ENCODE results near the gene BCL2L2.

DNA sequence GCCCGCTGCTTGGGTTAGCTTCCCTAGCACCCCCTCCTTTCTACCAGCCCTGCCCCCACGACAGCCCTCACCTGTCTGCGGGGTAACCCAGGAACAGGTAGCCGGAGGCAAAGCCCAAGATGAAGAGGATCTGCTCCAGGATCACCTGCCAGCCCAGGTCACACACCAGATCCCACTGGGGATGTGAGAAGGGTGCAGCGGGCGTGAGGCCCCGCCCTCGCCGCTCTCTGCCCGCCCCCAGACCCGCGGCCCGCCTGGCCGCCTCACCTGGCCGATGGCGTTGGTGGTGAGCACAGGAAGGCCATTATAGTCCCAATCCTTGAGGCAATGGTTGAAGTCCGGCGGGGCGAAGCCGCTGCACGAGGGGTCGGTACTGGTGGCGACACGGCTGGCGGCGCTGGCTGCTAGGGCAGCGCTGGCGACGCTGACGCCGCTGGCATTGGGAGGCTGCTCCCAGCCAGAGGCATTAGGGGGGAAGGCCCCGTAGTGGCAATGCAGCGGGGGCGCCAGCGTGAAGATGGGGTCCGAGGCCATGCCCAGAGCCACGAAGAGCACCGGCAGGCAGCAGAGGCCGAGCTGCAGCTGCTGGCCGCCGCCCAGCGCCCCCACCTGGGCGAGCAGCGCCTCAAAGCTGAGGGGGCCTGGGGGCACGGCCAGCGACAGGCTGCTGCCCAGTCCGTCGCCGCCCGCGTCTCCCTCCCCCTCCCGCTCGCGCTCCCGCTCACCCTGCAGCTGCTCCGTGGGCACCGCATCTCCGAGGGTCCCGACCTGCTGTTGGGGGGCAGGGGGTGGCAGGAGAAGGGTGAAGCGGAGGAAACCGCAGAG, 45.3 kb downstream of the BCL2L2 start:
- TF ChIP-seq, protein P1, sequence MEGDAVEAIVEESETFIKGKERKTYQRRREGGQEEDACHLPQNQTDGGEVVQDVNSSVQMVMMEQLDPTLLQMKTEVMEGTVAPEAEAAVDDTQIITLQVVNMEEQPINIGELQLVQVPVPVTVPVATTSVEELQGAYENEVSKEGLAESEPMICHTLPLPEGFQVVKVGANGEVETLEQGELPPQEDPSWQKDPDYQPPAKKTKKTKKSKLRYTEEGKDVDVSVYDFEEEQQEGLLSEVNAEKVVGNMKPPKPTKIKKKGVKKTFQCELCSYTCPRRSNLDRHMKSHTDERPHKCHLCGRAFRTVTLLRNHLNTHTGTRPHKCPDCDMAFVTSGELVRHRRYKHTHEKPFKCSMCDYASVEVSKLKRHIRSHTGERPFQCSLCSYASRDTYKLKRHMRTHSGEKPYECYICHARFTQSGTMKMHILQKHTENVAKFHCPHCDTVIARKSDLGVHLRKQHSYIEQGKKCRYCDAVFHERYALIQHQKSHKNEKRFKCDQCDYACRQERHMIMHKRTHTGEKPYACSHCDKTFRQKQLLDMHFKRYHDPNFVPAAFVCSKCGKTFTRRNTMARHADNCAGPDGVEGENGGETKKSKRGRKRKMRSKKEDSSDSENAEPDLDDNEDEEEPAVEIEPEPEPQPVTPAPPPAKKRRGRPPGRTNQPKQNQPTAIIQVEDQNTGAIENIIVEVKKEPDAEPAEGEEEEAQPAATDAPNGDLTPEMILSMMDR (IDR thresholded peaks at IDR 0.05), result no peak
- TF ChIP-seq POLR2A (IDR thresholded peaks at IDR 0.05), result no peak
